HepG2 (cell line): ENCODE measurements around the gene TMEM165. TPM values are rescaled to one million over a fixed set of nuclear protein-coding genes. Genes with fewer than 3 reads are reported as not detected.

Source experiments
- ATAC-seq: fragments of 200-7000 bp; cut with Tn5 transposase; 3 replicates; pipeline ENCODE4 v1.9.1; 2020; ENCODE audit warnings: mild to moderate bottlenecking, moderate library complexity
- BruUV-seq: library from RNA; stranded (reverse); fragments of 400-500 nt; replicated peaks from 2 replicates; lab custom pipeline; 2021; lab: Mats Ljungman, UMichigan
- CTCF ChIA-PET: fragments of 300-600 bp; formaldehyde crosslinking; extraction: SDS; loops from one replicate; lab custom pipeline; 2021; ENCODE audit warnings: low total read pairs, inconsistent platforms, low intra/inter-chr PET ratio; lab: Yijun Ruan, JAX
- POLR2A ChIA-PET: fragments of 350-600 bp; sonication (Branson Sonifier 250); formaldehyde crosslinking; loops from one replicate; lab custom pipeline; 2020; ENCODE audit warnings: antibody characterized with exemption, inconsistent platforms; lab: Yijun Ruan, JAX
- DNase-seq: peaks from one replicate; pipeline ENCODE4 v3.0.0-alpha.2; 2015; ENCODE audit warnings: low spot score
- FAIRE-seq: peaks from 3 replicates; lab custom pipeline; 2011; peaks lifted over from hg19 to GRCh38; lab: Jason Lieb, UNC
- H2AFZ ChIP-seq: one replicate; pipeline ENCODE4 v1.6.1; 2011; ENCODE audit warnings: low read length, inconsistent platforms
- H3K27ac ChIP-seq: fragments of 300-600 bp; 3 replicates; pipeline ENCODE4 v1.8.0; 2011; ENCODE audit warnings: mixed run types, mild to moderate bottlenecking, mixed read lengths, low read length, inconsistent platforms; ENCODE audit not compliant: insufficient read depth; ENCODE audit errors: extremely low read length
- H3K27me3 ChIP-seq, 2 experiments: fragments of 200-600 bp in 1 of 2; 2 replicates in 1 of 2; 3 replicates in 1 of 2; pipeline versions ENCODE4 v1.6.0 to v1.8.0; 2011; ENCODE audit warnings: low read length in 2 of 2, mild to moderate bottlenecking in 2 of 2, moderate library complexity in 2 of 2, inconsistent platforms in 1 of 2; ENCODE audit not compliant: insufficient read depth in 2 of 2, control insufficient read depth in 1 of 2
- H3K36me3 ChIP-seq, 2 experiments: fragments of 200-600 bp in 1 of 2; replicated peaks in 1 of 2; 2 replicates in 1 of 2; 3 replicates in 1 of 2; pipeline versions ENCODE4 v1.5.1 to v1.8.0; 2011; ENCODE audit warnings: low read length in 2 of 2, inconsistent platforms in 1 of 2; ENCODE audit not compliant: insufficient read depth in 2 of 2, control insufficient read depth in 1 of 2
- H3K4me1 ChIP-seq: 2 replicates; pipeline ENCODE4 v1.5.1; 2012; ENCODE audit warnings: low read length, inconsistent platforms; ENCODE audit not compliant: insufficient read depth
- H3K4me2 ChIP-seq: 2 replicates; pipeline ENCODE4 v1.6.0; 2011; ENCODE audit warnings: low read depth, low read length, inconsistent platforms
- H3K4me3 ChIP-seq, 3 experiments: fragments of 200-600 bp in 1 of 3; sonication (generic), shearing (Covaris generic) in 1 of 3; replicated peaks in 1 of 3; 2 replicates each; pipeline ENCODE4 v1.5.1; 2011 to 2016; ENCODE audit warnings: low read length in 3 of 3, inconsistent platforms in 2 of 3, low read depth in 2 of 3, mild to moderate bottlenecking in 2 of 3, control low read depth in 1 of 3, mixed read lengths in 1 of 3; ENCODE audit not compliant: insufficient read depth in 1 of 3
- H3K79me2 ChIP-seq: one replicate; pipeline ENCODE4 v1.6.1; 2011; ENCODE audit warnings: low read length, inconsistent platforms; ENCODE audit not compliant: insufficient read depth
- H3K9ac ChIP-seq: 2 replicates; pipeline ENCODE4 v1.6.0; 2011; ENCODE audit warnings: mild to moderate bottlenecking, low read depth, low read length, inconsistent platforms; ENCODE audit not compliant: insufficient read depth
- H3K9me3 ChIP-seq: 2 replicates; pipeline ENCODE4 v1.5.1; 2012; ENCODE audit warnings: mild to moderate bottlenecking, low read length
- H4K20me1 ChIP-seq: 2 replicates; pipeline ENCODE4 v1.6.0; 2011; ENCODE audit warnings: inconsistent platforms, mild to moderate bottlenecking, low read length, moderate library complexity; ENCODE audit not compliant: insufficient read depth
- EP300 ChIP-seq, 3 experiments: sonication (generic) in 1 of 3; formaldehyde crosslinking in 1 of 3; IDR thresholded peaks; 2 replicates each; pipeline versions ENCODE4 v1.5.1 to v1.6.1; 2011 to 2020; ENCODE audit warnings: low read depth in 2 of 3, low read length in 2 of 3, borderline replicate concordance in 1 of 3, improper control_type of control experiment in 1 of 3, mild to moderate bottlenecking in 1 of 3, missing genetic modification reagents in 1 of 3, moderate library complexity in 1 of 3
- ESRRA ChIP-seq: sonication (generic); formaldehyde crosslinking; IDR thresholded peaks from 2 replicates; pipeline ENCODE4 v1.5.1; 2020; ENCODE audit warnings: mild to moderate bottlenecking, low read depth, missing genetic modification reagents
- GABPA ChIP-seq, 2 experiments: IDR thresholded peaks; 2 replicates each; pipeline ENCODE4 v1.6.1; 2011 to 2016; ENCODE audit warnings: low read depth in 2 of 2, low read length in 1 of 2, missing biosample characterization in 1 of 2, missing genetic modification characterization in 1 of 2
- HOXA9 ChIP-seq: sonication (generic); formaldehyde crosslinking; IDR thresholded peaks from 2 replicates; pipeline ENCODE4 v1.8.1; 2022; ENCODE audit warnings: missing genetic modification reagents, mild to moderate bottlenecking, moderate library complexity, borderline replicate concordance
- NFIC ChIP-seq: IDR thresholded peaks from 2 replicates; pipeline ENCODE4 v1.6.1; 2012; ENCODE audit warnings: mild to moderate bottlenecking, low read length, inconsistent platforms
- SMC3 ChIP-seq: IDR thresholded peaks from 2 replicates; pipeline ENCODE4 v1.6.1; 2011; ENCODE audit warnings: low read length, improper control_type of control experiment
- TEAD3 ChIP-seq: optimal IDR thresholded peaks from 2 replicates; pipeline ENCODE3; 2016; ENCODE audit warnings: borderline replicate concordance
- ZFP36L1 ChIP-seq: sonication (generic); formaldehyde crosslinking; IDR thresholded peaks from 2 replicates; pipeline ENCODE4 v1.8.0; 2022; ENCODE audit warnings: mild to moderate bottlenecking, missing genetic modification reagents, moderate library complexity
- ZNF768 ChIP-seq: sonication (generic); formaldehyde crosslinking; IDR thresholded peaks from 2 replicates; pipeline ENCODE4 v1.4.0; 2020; ENCODE audit warnings: missing genetic modification reagents
- WGBS: methylation state at CpG from one replicate; pipeline ENCODE4 v1.1.6; 2017; ENCODE audit warnings: low lambda C conversion rate; 5-methylcytosine and 5-hydroxymethylcytosine counted together
- in situ Hi-C: cut with HindIII; loops from 2 replicates; pipeline ENCODE4 v1.10.0; 2017; ENCODE audit warnings: low pct_unique_long_range_greater_than_20kb; ENCODE audit not compliant: extremely low pct_ligation_motif_present
- intact Hi-C: fragments of 100-400 bp; cut with micrococcal nuclease; formaldehyde crosslinking; loops from one replicate; pipeline ENCODE4 v1.10.0; 2022; ENCODE audit not compliant: unreplicated experiment
- polyA plus RNA-seq, 8 experiments: library from polyadenylated mRNA; depleted of rRNA in 3 of 8; stranded (reverse) in 7 of 8; unstranded in 1 of 8; fragments of >200 nt; fragmentation: Illumina TruSeq in 4 of 8; extraction: Trizol in 4 of 8; gene quantifications; 2 replicates each; pipeline versions ENCODE4 v1.2.1 to v1.2.3, GENCODE V29; 2011 to 2016; ENCODE audit warnings: low read depth in 4 of 8, missing spikeins in 1 of 8, mixed read lengths in 1 of 8; ENCODE audit not compliant: insufficient read depth in 1 of 8
- total RNA-seq, 5 experiments: library from RNA; depleted of rRNA; stranded (reverse); fragments of >200 nt; fragmentation: Illumina TruSeq; extraction: Trizol; gene quantifications; 2 replicates each; pipeline ENCODE4 v1.2.3, GENCODE V29; 2016; ENCODE audit warnings: low read depth in 1 of 5
- TF ChIP-seq, protein P1 (sequence below): sonication (generic); formaldehyde crosslinking; IDR thresholded peaks from 2 replicates; pipeline ENCODE4 v1.9.0; 2021; ENCODE audit warnings: mild to moderate bottlenecking, missing genetic modification reagents
- TF ChIP-seq, protein P2 (sequence below): sonication (generic); formaldehyde crosslinking; conservative IDR thresholded peaks from 2 replicates; pipeline ENCODE4 v1.4.0; 2020; ENCODE audit warnings: missing genetic modification reagents
- TF ChIP-seq, protein P3 (sequence below): sonication (generic); formaldehyde crosslinking; IDR thresholded peaks from 2 replicates; pipeline ENCODE4 v1.5.1; 2020; ENCODE audit warnings: mild to moderate bottlenecking, missing genetic modification reagents, borderline replicate concordance
- TF ChIP-seq, protein P4 (sequence below): sonication (generic); formaldehyde crosslinking; IDR thresholded peaks from 2 replicates; pipeline ENCODE4 v1.8.1; 2023; ENCODE audit warnings: mild to moderate bottlenecking, missing genetic modification reagents

The TMEM165 gene
- total and polyA plus RNA-seq, 2 of the 13 experiments (the other 11 are each of a cell fraction or from before 2014, with no cell fraction given), result 54.6 to 103 TPM

DNA sequence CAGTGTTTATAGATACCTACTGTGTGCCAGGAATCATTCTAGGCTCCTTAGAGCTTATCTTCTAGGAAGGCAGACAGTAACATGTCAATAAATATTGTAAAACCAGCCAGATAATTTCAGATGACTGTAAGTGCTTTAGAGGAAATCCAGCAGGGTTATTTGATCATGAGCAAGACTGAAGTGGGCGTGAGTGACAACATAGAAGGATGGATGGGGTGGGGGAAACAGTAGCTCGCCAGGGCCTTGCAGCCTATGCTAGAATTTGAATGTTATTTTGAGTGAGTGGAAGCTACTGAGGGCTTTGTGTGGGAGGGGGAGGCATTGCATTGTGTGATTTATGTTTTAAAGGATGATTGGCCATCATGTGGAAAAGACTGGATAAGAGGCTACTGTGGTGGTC lies 43.0 kb upstream of the TMEM165 start:
- H3K36me3 ChIP-seq, result no peaks in the 10 kb centered on the region
- intact Hi-C loops (no loop called here), in situ Hi-C loops (no loop called here)
- no peak overlapping the region for H3K9ac ChIP-seq
- peaks cover 17% of the 10 kb centered on the region for H3K4me1 ChIP-seq
- H3K79me2 ChIP-seq, result no peaks in the 10 kb centered on the region
- H4K20me1 ChIP-seq, result no peaks in the 10 kb centered on the region
- H3K27ac ChIP-seq, result no peak overlapping the region
- no peaks in the 10 kb centered on the region for H3K9me3 ChIP-seq
- H3K27me3 ChIP-seq, result no peaks in the 10 kb centered on the region
- no peak for DNase-seq
- 98% methylated on average over 2 of the region's 2 CpGs for WGBS
- no peak for ATAC-seq
- no peak overlapping the region for H3K4me2 ChIP-seq
- no peak overlapping the region for H2AFZ ChIP-seq
- CTCF ChIA-PET, result no interaction called here
- no peak overlapping the region for H3K4me3 ChIP-seq
- BruUV-seq, result no TSS peak
- POLR2A ChIA-PET, result no interaction called here
- FAIRE-seq, result no peak
- no peak for TF ChIP-seq NFIC
- TF ChIP-seq SMC3, result no peak
- no peak for TF ChIP-seq ESRRA (CRISPR knock-in tag)
- TF ChIP-seq GABPA (IDR thresholded peaks at IDR 0.05; ENCODE audit: low read depth, low read length), result no peak
- TF ChIP-seq GABPA (CRISPR knock-in tag; IDR thresholded peaks at IDR 0.05; ENCODE audit: low read depth), result no peak
- TF ChIP-seq, protein P1, sequence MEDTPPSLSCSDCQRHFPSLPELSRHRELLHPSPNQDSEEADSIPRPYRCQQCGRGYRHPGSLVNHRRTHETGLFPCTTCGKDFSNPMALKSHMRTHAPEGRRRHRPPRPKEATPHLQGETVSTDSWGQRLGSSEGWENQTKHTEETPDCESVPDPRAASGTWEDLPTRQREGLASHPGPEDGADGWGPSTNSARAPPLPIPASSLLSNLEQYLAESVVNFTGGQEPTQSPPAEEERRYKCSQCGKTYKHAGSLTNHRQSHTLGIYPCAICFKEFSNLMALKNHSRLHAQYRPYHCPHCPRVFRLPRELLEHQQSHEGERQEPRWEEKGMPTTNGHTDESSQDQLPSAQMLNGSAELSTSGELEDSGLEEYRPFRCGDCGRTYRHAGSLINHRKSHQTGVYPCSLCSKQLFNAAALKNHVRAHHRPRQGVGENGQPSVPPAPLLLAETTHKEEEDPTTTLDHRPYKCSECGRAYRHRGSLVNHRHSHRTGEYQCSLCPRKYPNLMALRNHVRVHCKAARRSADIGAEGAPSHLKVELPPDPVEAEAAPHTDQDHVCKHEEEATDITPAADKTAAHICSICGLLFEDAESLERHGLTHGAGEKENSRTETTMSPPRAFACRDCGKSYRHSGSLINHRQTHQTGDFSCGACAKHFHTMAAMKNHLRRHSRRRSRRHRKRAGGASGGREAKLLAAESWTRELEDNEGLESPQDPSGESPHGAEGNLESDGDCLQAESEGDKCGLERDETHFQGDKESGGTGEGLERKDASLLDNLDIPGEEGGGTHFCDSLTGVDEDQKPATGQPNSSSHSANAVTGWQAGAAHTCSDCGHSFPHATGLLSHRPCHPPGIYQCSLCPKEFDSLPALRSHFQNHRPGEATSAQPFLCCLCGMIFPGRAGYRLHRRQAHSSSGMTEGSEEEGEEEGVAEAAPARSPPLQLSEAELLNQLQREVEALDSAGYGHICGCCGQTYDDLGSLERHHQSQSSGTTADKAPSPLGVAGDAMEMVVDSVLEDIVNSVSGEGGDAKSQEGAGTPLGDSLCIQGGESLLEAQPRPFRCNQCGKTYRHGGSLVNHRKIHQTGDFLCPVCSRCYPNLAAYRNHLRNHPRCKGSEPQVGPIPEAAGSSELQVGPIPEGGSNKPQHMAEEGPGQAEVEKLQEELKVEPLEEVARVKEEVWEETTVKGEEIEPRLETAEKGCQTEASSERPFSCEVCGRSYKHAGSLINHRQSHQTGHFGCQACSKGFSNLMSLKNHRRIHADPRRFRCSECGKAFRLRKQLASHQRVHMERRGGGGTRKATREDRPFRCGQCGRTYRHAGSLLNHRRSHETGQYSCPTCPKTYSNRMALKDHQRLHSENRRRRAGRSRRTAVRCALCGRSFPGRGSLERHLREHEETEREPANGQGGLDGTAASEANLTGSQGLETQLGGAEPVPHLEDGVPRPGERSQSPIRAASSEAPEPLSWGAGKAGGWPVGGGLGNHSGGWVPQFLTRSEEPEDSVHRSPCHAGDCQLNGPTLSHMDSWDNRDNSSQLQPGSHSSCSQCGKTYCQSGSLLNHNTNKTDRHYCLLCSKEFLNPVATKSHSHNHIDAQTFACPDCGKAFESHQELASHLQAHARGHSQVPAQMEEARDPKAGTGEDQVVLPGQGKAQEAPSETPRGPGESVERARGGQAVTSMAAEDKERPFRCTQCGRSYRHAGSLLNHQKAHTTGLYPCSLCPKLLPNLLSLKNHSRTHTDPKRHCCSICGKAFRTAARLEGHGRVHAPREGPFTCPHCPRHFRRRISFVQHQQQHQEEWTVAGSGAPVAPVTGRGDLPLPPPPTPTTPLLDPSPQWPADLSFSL (CRISPR knock-in tag), result no peak
- TF ChIP-seq, protein P2, sequence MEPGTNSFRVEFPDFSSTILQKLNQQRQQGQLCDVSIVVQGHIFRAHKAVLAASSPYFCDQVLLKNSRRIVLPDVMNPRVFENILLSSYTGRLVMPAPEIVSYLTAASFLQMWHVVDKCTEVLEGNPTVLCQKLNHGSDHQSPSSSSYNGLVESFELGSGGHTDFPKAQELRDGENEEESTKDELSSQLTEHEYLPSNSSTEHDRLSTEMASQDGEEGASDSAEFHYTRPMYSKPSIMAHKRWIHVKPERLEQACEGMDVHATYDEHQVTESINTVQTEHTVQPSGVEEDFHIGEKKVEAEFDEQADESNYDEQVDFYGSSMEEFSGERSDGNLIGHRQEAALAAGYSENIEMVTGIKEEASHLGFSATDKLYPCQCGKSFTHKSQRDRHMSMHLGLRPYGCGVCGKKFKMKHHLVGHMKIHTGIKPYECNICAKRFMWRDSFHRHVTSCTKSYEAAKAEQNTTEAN (CRISPR knock-in tag), result no peak
- no peak for TF ChIP-seq EP300 (IDR thresholded peaks at IDR 0.05; ENCODE audit: low read depth in 2 of 2, low read length in 2 of 2)
- TF ChIP-seq EP300 (CRISPR knock-in tag; IDR thresholded peaks at IDR 0.05; ENCODE audit: borderline replicate concordance), result no peak
- no peak for TF ChIP-seq ZFP36L1 (CRISPR knock-in tag)
- TF ChIP-seq, protein P3, sequence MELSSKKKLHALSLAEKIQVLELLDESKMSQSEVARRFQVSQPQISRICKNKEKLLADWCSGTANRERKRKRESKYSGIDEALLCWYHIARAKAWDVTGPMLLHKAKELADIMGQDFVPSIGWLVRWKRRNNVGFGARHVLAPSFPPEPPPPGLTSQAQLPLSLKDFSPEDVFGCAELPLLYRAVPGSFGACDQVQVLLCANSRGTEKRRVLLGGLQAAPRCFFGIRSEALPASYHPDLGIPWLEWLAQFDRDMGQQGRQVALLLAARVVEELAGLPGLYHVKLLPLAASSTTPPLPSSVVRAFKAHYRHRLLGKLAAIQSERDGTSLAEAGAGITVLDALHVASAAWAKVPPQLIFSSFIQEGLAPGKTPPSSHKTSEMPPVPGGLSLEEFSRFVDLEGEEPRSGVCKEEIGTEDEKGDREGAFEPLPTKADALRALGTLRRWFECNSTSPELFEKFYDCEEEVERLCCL (CRISPR knock-in tag), result no peak
- TF ChIP-seq HOXA9 (CRISPR knock-in tag), result no peak
- no peak for TF ChIP-seq ZNF768
- TF ChIP-seq, protein P4, sequence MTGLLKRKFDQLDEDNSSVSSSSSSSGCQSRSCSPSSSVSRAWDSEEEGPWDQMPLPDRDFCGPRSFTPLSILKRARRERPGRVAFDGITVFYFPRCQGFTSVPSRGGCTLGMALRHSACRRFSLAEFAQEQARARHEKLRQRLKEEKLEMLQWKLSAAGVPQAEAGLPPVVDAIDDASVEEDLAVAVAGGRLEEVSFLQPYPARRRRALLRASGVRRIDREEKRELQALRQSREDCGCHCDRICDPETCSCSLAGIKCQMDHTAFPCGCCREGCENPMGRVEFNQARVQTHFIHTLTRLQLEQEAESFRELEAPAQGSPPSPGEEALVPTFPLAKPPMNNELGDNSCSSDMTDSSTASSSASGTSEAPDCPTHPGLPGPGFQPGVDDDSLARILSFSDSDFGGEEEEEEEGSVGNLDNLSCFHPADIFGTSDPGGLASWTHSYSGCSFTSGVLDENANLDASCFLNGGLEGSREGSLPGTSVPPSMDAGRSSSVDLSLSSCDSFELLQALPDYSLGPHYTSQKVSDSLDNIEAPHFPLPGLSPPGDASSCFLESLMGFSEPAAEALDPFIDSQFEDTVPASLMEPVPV, result no peak
- no peak for TF ChIP-seq TEAD3 (CRISPR knock-in tag)
